ENCODE results near the gene PPP2R2B. TPM values are rescaled to one million over a fixed set of nuclear protein-coding genes. Genes with fewer than 3 reads are reported as not detected.

Gene PPP2R2B
- total RNA-seq, 1 donor: not detected

DNA sequence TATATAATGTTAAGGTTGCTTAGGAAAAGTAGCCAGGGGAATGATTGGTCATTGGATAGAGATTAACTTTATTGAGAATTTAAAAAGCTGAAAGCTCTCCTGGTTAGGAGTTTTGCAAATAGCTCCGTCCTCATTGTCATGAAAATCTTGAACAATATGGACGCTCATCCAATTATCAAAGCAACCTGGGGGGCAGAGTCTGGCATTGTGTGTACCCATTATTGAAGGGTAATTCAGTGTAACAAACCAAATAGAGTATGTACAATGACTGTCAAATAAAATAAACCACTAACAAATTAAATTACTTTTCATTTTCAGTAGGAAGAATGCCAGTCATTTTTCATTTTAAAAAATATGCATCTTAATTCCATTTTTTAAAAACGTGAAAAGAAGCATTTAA lies 218.6 kb downstream of the PPP2R2B start:
- no peak for DNase-seq (ENCODE audit: low read depth)
- TF ChIP-seq, protein P1, sequence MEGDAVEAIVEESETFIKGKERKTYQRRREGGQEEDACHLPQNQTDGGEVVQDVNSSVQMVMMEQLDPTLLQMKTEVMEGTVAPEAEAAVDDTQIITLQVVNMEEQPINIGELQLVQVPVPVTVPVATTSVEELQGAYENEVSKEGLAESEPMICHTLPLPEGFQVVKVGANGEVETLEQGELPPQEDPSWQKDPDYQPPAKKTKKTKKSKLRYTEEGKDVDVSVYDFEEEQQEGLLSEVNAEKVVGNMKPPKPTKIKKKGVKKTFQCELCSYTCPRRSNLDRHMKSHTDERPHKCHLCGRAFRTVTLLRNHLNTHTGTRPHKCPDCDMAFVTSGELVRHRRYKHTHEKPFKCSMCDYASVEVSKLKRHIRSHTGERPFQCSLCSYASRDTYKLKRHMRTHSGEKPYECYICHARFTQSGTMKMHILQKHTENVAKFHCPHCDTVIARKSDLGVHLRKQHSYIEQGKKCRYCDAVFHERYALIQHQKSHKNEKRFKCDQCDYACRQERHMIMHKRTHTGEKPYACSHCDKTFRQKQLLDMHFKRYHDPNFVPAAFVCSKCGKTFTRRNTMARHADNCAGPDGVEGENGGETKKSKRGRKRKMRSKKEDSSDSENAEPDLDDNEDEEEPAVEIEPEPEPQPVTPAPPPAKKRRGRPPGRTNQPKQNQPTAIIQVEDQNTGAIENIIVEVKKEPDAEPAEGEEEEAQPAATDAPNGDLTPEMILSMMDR (IDR thresholded peaks at IDR 0.05; ENCODE audit: insufficient read depth, low read length): no peak
- H3K4me3 ChIP-seq (ENCODE audit: low read depth, low read length): no peak overlapping the region

DNA sequence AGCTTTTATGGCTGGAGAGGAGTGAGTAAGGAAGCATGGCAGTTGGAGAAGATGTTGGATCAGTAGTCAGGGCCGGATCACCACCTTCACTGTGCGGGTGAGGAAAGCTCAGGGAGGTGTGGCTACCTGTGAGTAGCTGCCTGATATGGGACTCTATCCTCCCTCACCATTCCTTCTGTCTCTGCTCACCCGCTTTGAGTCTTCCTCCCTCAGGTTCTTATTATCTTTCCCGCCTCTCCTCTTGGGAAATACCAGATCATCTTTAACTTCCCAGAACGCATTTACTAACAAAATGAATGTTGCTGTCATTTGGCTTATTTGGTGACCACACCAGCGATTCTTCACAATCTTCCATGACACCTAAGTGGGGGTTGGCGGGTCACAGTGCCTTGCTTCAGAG lies 221.9 kb downstream of the PPP2R2B start:
- H3K4me3 ChIP-seq (ENCODE audit: low read depth, low read length): no peak overlapping the region
- no peak for DNase-seq (ENCODE audit: low read depth)
- TF ChIP-seq, protein P1 (IDR thresholded peaks at IDR 0.05; ENCODE audit: insufficient read depth, low read length): no peak

DNA sequence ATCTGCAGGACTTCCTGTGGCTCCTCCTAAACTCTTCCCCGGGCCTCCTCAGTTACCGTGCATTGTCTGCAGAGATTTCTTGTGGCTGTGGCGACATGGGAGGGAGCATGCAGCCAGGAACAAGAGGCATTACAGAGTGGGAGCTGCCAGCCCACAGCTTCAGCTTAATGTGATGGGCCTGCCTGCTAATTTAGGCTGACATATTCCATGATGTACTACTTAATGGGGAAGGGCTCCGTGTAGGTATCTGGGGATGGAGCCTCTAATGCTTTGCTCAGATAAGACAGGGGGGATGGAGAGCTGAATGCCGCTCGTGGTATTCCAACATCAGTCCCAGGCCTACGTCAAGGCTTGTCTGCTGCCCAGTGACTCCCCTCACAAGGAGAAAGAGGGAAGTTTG lies 225.0 kb downstream of the PPP2R2B start:
- H3K4me3 ChIP-seq (ENCODE audit: low read depth, low read length): no peak overlapping the region
- TF ChIP-seq, protein P1 (IDR thresholded peaks at IDR 0.05; ENCODE audit: insufficient read depth, low read length): no peak
- DNase-seq (ENCODE audit: low read depth): no peak

DNA sequence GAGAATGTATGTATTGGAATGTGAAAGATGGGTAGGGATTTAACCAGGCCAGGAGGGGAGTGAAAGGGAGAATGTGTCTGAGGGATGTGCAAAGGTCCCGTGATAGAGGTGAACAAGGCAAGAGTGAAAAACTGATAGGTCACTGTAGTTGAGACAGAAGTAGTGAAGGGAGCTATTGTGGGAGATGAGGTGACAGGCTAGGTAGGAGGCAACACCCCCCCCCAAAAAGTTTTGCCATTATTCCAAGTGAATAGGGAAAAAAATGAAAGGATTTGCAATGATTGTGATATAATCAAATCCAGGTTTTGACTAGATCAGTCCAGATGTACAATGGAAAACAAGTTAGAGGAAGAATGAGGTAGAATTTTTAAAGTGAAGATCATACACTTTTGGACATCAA lies 226.0 kb downstream of the PPP2R2B start:
- no peak for DNase-seq (ENCODE audit: low read depth)
- TF ChIP-seq, protein P1 (IDR thresholded peaks at IDR 0.05; ENCODE audit: insufficient read depth, low read length): no peak
- no peak overlapping the region for H3K4me3 ChIP-seq (ENCODE audit: low read depth, low read length)

DNA sequence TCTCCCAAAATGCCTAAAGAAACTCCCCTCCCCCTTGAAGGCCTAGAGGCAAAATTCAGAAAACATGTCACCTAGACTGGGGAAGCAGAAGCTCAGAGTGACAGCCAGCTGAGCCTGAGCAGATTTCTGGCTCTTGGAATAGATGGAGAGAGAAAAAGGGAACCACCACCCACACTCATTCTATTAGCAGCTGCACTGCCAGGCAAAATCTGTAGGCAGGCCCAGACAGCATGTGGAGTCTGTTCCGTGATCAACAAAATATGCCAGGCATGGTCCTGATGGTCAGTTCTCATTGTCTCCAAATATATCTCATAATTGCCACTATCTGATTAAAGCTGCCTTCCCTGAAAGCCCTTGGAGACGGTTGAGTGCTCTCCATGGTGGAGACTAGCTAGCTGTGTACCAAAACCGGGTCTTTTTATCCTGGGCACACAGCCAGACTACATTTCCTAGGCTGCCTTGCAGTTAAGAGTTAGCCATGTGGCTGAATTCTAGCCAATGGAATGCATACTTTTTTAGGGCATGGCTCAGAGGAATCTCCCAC lies 230.8 kb downstream of the PPP2R2B start:
- DNase-seq (ENCODE audit: low read depth): no peak
- H3K4me3 ChIP-seq (ENCODE audit: low read depth, low read length): no peak overlapping the region
- TF ChIP-seq, protein P1 (IDR thresholded peaks at IDR 0.05; ENCODE audit: insufficient read depth, low read length): no peak

DNA sequence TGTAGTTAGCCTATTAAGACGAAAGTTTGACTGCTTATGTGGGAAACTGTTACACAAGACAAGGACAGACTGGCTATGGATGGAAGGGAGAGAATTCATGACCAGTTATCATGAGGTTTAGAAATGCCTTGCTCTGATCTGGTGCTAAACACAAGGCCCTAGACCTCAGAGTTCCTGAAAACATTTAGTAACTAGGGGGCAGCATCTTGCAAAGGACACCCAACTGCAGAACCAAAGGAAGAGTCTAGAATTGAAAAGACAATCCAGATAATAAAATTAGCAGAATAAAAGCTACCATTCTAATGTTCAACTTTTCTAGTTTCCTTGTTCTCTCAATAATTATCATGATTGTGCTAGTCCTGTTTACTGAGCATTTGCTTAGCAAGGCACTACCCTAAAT lies 232.1 kb downstream of the PPP2R2B start:
- no peak for DNase-seq (ENCODE audit: low read depth)
- TF ChIP-seq, protein P1 (IDR thresholded peaks at IDR 0.05; ENCODE audit: insufficient read depth, low read length): no peak
- H3K4me3 ChIP-seq (ENCODE audit: low read depth, low read length): no peak overlapping the region

DNA sequence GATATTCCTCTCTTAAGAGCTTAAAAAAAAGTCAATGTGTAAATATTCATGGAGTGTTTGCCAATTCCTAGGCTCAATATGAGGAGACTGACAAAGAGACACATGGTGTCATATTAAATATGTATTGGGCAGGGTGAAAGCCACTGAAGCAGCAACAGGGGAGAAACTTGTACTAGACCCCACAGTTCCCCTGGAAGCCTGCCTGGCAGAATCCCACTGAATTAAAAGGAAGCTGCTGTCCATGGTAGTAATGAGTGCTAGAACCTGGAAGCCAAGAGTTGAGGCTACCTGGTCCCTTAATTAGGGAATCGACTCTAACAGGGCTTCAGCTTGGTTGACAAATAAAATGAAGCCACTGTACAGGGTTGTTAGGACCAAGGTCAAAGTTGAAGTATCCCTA lies 233.2 kb downstream of the PPP2R2B start:
- DNase-seq (ENCODE audit: low read depth): no peak
- TF ChIP-seq, protein P1 (IDR thresholded peaks at IDR 0.05; ENCODE audit: insufficient read depth, low read length): no peak
- H3K4me3 ChIP-seq (ENCODE audit: low read depth, low read length): no peak overlapping the region
